K562 (cell line): ENCODE results near the gene TMEM129. TPM values are rescaled to one million over a fixed set of nuclear protein-coding genes. Genes with fewer than 3 reads are reported as not detected.

Source experiments
- ATAC-seq: fragments of 200-7000 bp; cut with Tn5 transposase; 3 replicates; pipeline ENCODE4 v1.9.1; 2020; ENCODE audit warnings: moderate library complexity
- BruUV-seq: library from RNA; stranded (reverse); fragments of 400-500 nt; replicated peaks from 2 replicates; lab custom pipeline; 2021; lab: Mats Ljungman, UMichigan
- CTCF ChIA-PET: fragments of 300-600 bp; formaldehyde crosslinking; extraction: SDS; loops from one replicate; lab custom pipeline; 2021; ENCODE audit warnings: low intra/inter-chr PET ratio; lab: Yijun Ruan, JAX
- POLR2A ChIA-PET: fragments of 300-600, 350-650 bp; sonication (Branson Sonifier 250); formaldehyde crosslinking; extraction: SDS; loops from one replicate; lab custom pipeline; 2021; ENCODE audit warnings: antibody characterized with exemption, inconsistent platforms; lab: Yijun Ruan, JAX
- DNase-seq, 4 experiments: peaks; one replicate each; pipeline versions ENCODE4 v3.0.0 to v3.0.0-alpha.2; 2011 to 2018; ENCODE audit warnings: low spot score in 3 of 4, mixed read lengths in 3 of 4; ENCODE audit errors: extremely low read depth in 1 of 4
- FAIRE-seq: peaks from 2 replicates; lab custom pipeline; 2011; peaks lifted over from hg19 to GRCh38; lab: Jason Lieb, UNC
- H2AFZ ChIP-seq: 2 replicates; pipeline ENCODE4 v1.6.0; 2011; ENCODE audit warnings: low read depth, low read length, control low read depth, inconsistent platforms
- H3K27ac ChIP-seq: fragments of 200-600 bp; 3 replicates; pipeline ENCODE4 v1.8.0; 2011; ENCODE audit warnings: low read depth, mild to moderate bottlenecking, control low read depth, inconsistent platforms, low read length, moderate library complexity, mixed read lengths; ENCODE audit errors: extremely low read depth
- H3K27me3 ChIP-seq, 2 experiments: fragments of 300-600 bp in 1 of 2; 2 replicates in 1 of 2; 3 replicates in 1 of 2; pipeline versions ENCODE4 v1.6.0 to v1.8.0; 2011; ENCODE audit warnings: inconsistent platforms in 2 of 2, low read length in 2 of 2, mild to moderate bottlenecking in 1 of 2, mixed read lengths in 1 of 2, moderate library complexity in 1 of 2; ENCODE audit not compliant: control insufficient read depth in 2 of 2, insufficient read depth in 2 of 2
- H3K36me3 ChIP-seq: fragments of 300-600 bp; 3 replicates; pipeline ENCODE4 v1.8.0; 2011; ENCODE audit warnings: mild to moderate bottlenecking, low read length, inconsistent platforms; ENCODE audit not compliant: control insufficient read depth, insufficient read depth
- H3K4me1 ChIP-seq, 2 experiments: fragments of 200-600 bp in 1 of 2; replicated peaks in 1 of 2; 2 replicates in 1 of 2; 3 replicates in 1 of 2; pipeline versions ENCODE4 v1.5.1 to v1.8.0; 2011; ENCODE audit warnings: inconsistent platforms in 2 of 2, low read length in 2 of 2, mild to moderate bottlenecking in 1 of 2, mixed read lengths in 1 of 2, moderate library complexity in 1 of 2; ENCODE audit not compliant: control insufficient read depth in 2 of 2, insufficient read depth in 2 of 2
- H3K4me2 ChIP-seq: 2 replicates; pipeline ENCODE4 v1.6.1; 2011; ENCODE audit warnings: low read length, control low read depth, inconsistent platforms, mixed read lengths; ENCODE audit not compliant: insufficient read depth
- H3K4me3 ChIP-seq: fragments of 200-600 bp; sonication (generic), shearing (Covaris generic); 2 replicates; pipeline ENCODE4 v1.5.1; 2016; ENCODE audit warnings: control low read depth, inconsistent platforms
- H3K79me2 ChIP-seq: fragments of 200-600 bp; 3 replicates; pipeline ENCODE4 v1.8.0; 2011; ENCODE audit warnings: low read length, inconsistent platforms; ENCODE audit not compliant: control insufficient read depth, insufficient read depth
- H3K9ac ChIP-seq, 2 experiments: 2 replicates each; pipeline versions ENCODE4 v1.6.0 to v1.6.1; 2011; ENCODE audit warnings: low read depth in 2 of 2, low read length in 2 of 2, control low read depth in 1 of 2, inconsistent platforms in 1 of 2, mild to moderate bottlenecking in 1 of 2, mixed read lengths in 1 of 2; ENCODE audit not compliant: insufficient read depth in 1 of 2
- H3K9me1 ChIP-seq: one replicate; pipeline ENCODE4 v1.6.0; 2011; ENCODE audit warnings: inconsistent platforms, mild to moderate bottlenecking, low read length, moderate library complexity; ENCODE audit not compliant: control insufficient read depth, insufficient read depth
- H3K9me3 ChIP-seq: replicated peaks from 2 replicates; pipeline ENCODE4 v1.5.1; 2011; ENCODE audit warnings: low read depth, low read length, inconsistent platforms; ENCODE audit not compliant: control insufficient read depth, insufficient read depth
- H4K20me1 ChIP-seq: replicated peaks from 2 replicates; pipeline ENCODE4 v1.6.1; 2011; ENCODE audit warnings: low read length, inconsistent platforms, mixed read lengths; ENCODE audit not compliant: control insufficient read depth, insufficient read depth
- CHD1 ChIP-seq: fragments of 200-600 bp; sonication (generic); IDR thresholded peaks from one replicate; pipeline ENCODE4 v1.6.1; 2012; ENCODE audit warnings: mild to moderate bottlenecking, moderate library complexity, low read length, inconsistent platforms
- ESRRB ChIP-seq: fragments of 250-450 bp; sonication (Bioruptor Pico); IDR thresholded peaks from 2 replicates; pipeline ENCODE4 v1.5.0; 2020; ENCODE audit warnings: mild to moderate bottlenecking, moderate library complexity, borderline replicate concordance
- GTF2A2 ChIP-seq: IDR thresholded peaks from 2 replicates; pipeline ENCODE4 v1.6.1; 2016; ENCODE audit warnings: mild to moderate bottlenecking, missing genetic modification characterization, missing compliant biosample characterization
- MAFK ChIP-seq: IDR thresholded peaks from 2 replicates; pipeline ENCODE4 v1.6.1; 2011; ENCODE audit warnings: low read length, improper control_type of control experiment
- PHF8 ChIP-seq: fragments of 200-600 bp; sonication (generic); IDR thresholded peaks from 2 replicates; pipeline ENCODE4 v1.6.1; 2012; ENCODE audit warnings: mixed run types, mild to moderate bottlenecking, inconsistent platforms, low read length, moderate library complexity, borderline replicate concordance
- POLR2G ChIP-seq: fragments of 200-400 bp; formaldehyde crosslinking; IDR thresholded peaks from 2 replicates; pipeline ENCODE4 v1.6.1; 2017; ENCODE audit warnings: low read depth, mild to moderate bottlenecking, antibody characterized with exemption, low read length, moderate library complexity
- RBFOX2 ChIP-seq: fragments of 200-400 bp; formaldehyde crosslinking; IDR thresholded peaks from 2 replicates; pipeline ENCODE4 v1.6.1; 2017; ENCODE audit warnings: low read depth, mild to moderate bottlenecking, low read length, moderate library complexity
- SIN3B ChIP-seq: fragments of 450-650 bp; IDR thresholded peaks from 2 replicates; pipeline ENCODE4 v1.6.1; 2017; ENCODE audit warnings: low read depth, mild to moderate bottlenecking, moderate library complexity
- SIX5 ChIP-seq, 2 experiments: IDR thresholded peaks; 2 replicates each; pipeline ENCODE4 v1.6.1; 2011; ENCODE audit warnings: low read length in 2 of 2, borderline replicate concordance in 1 of 2, low read depth in 1 of 2, mild to moderate bottlenecking in 1 of 2, moderate library complexity in 1 of 2; ENCODE audit not compliant: insufficient read depth in 1 of 2
- SMAD3 ChIP-seq: fragments of 450-650 bp; formaldehyde crosslinking; conservative IDR thresholded peaks from 2 replicates; pipeline ENCODE4 v1.4.0; 2020; ENCODE audit warnings: mild to moderate bottlenecking
- SPI1 ChIP-seq: IDR thresholded peaks from 2 replicates; pipeline ENCODE4 v1.6.1; 2011; ENCODE audit warnings: low read depth, low read length, control low read depth, borderline replicate concordance
- U2AF1 ChIP-seq: fragments of 200-400 bp; formaldehyde crosslinking; optimal IDR thresholded peaks from 2 replicates; pipeline ENCODE3; 2017; ENCODE audit warnings: mild to moderate bottlenecking, low read depth, low read length, moderate library complexity
- ZNF134 ChIP-seq: fragments of 250-450 bp; sonication (Bioruptor Pico); conservative IDR thresholded peaks from 2 replicates; pipeline ENCODE4 v1.4.0; 2020
- ZNF263 ChIP-seq: sonication (generic); formaldehyde crosslinking; IDR thresholded peaks from 2 replicates; pipeline ENCODE4 v1.8.0; 2022; ENCODE audit warnings: mild to moderate bottlenecking, missing genetic modification reagents, borderline replicate concordance
- ZNF589 ChIP-seq: fragments of 200-800 bp; sonication (Bioruptor generic); IDR thresholded peaks from 2 replicates; pipeline ENCODE4 v1.6.1; 2016; ENCODE audit warnings: low read depth, missing genetic modification characterization, missing compliant biosample characterization
- ZNF644 ChIP-seq: fragments of 200-800 bp; sonication (Bioruptor generic); IDR thresholded peaks from 2 replicates; pipeline ENCODE4 v1.6.1; 2016; ENCODE audit warnings: low read depth, missing genetic modification characterization, missing compliant biosample characterization
- ZNF764 ChIP-seq: fragments of 250-450 bp; sonication (Bioruptor Pico); IDR thresholded peaks from 2 replicates; pipeline ENCODE4 v1.4.0; 2020; ENCODE audit warnings: low read depth, mild to moderate bottlenecking, moderate library complexity
- WGBS: fragments of 100-300 bp; shearing (Covaris generic); methylation state at CpG from one replicate; pipeline ENCODE4 v1.1.6; 2016; ENCODE audit warnings: low coverage, mixed read lengths; ENCODE audit not compliant: insufficient coverage; ENCODE audit errors: missing lambda C conversion rate; 5-methylcytosine and 5-hydroxymethylcytosine counted together
- in situ Hi-C: fragments of 300-500 bp; cut with MboI; formaldehyde crosslinking; loops from 4 replicates; pipeline ENCODE4 v1.15.0; 2018; ENCODE audit warnings: inconsistent platforms, mixed read lengths
- intact Hi-C: fragments of 100-400 bp; cut with micrococcal nuclease; formaldehyde crosslinking; loops from 2 replicates; pipeline ENCODE4 v1.14.2; 2022
- polyA plus RNA-seq, 8 experiments: library from polyadenylated mRNA; depleted of rRNA in 4 of 8; stranded (reverse) in 5 of 8; unstranded in 3 of 8; fragments of >200 nt; fragmentation: Nextera tagmentation in 2 of 8; fragmentation: Illumina TruSeq in 1 of 8; extraction: Ambion mirVana in 2 of 8; extraction: Trizol in 1 of 8; gene quantifications; 2 replicates each; pipeline versions ENCODE4 v1.2.1 to v1.2.3, GENCODE V29; 2011 to 2014; ENCODE audit warnings: inconsistent platforms in 1 of 8, missing spikeins in 1 of 8
- total RNA-seq, 7 experiments: library from RNA; depleted of rRNA in 6 of 7; stranded (reverse); fragments of >200 nt in 6 of 7; fragmentation: Illumina TruSeq in 2 of 7; extraction: Trizol in 2 of 7; gene quantifications; 2 replicates each; pipeline versions ENCODE4 v1.2.1 to v1.2.3, GENCODE V29; 2011 to 2021; ENCODE audit warnings: low replicate concordance in 1 of 7
- TF ChIP-seq, protein P1 (sequence below): fragments of 450-650 bp; IDR thresholded peaks from 2 replicates; pipeline ENCODE4 v1.7.1; 2018; ENCODE audit warnings: mild to moderate bottlenecking, low read depth; ENCODE audit not compliant: partially characterized antibody
- TF ChIP-seq, protein P2 (sequence below): fragments of 450-650 bp; formaldehyde crosslinking; IDR thresholded peaks from 2 replicates; pipeline ENCODE4 v1.4.0; 2022; ENCODE audit warnings: mild to moderate bottlenecking, moderate library complexity

The TMEM129 gene
- total and polyA plus RNA-seq, 9 of the 15 experiments (the other 6 are each of a cell fraction or from before 2014, with no cell fraction given) = 0.34 to 47.2 (median 18.8) TPM

DNA sequence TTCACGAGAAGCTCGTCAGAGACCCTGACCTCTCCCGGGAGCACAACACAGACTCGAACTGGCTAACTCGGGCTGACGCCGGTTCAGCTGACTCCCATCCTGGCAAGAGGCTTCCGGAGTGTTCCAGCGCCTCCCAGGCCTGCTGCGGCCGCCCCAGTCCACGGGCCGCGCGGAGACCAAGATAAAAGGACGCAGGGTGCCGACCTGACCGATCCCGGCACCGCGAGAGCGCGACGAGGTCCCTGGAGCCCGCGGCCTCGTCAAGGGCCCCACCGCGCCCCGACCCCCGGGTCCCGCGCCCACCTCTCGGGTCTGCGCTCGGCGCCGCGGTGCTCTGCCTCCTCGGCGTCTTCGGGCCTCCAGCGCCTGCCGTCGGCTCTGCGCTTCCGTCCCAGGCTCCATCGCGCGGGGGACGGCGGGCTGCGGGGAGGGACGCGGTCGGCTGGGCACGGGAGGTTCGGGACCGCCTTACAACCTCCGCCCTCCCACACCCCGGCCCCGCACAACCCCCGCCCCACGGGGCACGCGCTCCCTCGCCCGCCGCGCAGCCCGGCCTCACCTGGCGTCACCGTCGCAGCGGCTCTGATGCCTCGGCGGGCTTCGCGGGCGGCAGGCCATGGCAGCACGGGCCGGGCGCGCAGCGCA lies 9.4 kb downstream of the TMEM129 start:
- Histone ChIP-seq H3K79me2 (peaks cover 93% of the 10 kb centered on the region), H3K9me1 (no peaks in the 10 kb centered on the region), H3K27me3 (no peaks in the 10 kb centered on the region), H3K4me1 (peaks cover 28 to 52% of the 10 kb centered on the region in 2 experiments; a peak in 4 of 5 replicates), H3K9ac (peak overlapping the region; percentile 95 to 100), H4K20me1 (peaks cover 25% of the 10 kb centered on the region; the same call in 1 of the 2 replicates), H3K27ac (peak overlapping the region; percentile 100), H3K4me3 (peak overlapping the region; percentile 86), H3K9me3 (no peaks in the 10 kb centered on the region), H3K4me2 (peak overlapping the region; percentile 98), H2AFZ (peak overlapping the region; percentile 96), H3K36me3 (peaks cover 57% of the 10 kb centered on the region; the same call in 2 of the 3 replicates)
- FAIRE-seq (no peak), ATAC-seq (peak; percentile 22), DNase-seq (peak; percentile 44 to 84 (median 70))
- no TSS peak for BruUV-seq
- intact Hi-C loops = no loop called here
- WGBS = under 1% methylated on average over 70 of the region's 85 CpGs
- ChIA-PET POLR2A (interaction anchor here (0.6 to 6.8 kb wide), 17 partner anchors 8 to 356 kb away, joined by 3 to 49 read pairs (median 3); partner anchors contain the start of genes TACC3 and TMEM129), CTCF (interaction anchor here (0.5 to 0.9 kb wide), 5 partner anchors 9 to 41 kb away, joined by 3 read pairs; no protein-coding TSS in a partner anchor)
- in situ Hi-C loops = no loop called here
- TF ChIP-seq ZNF764 (CRISPR knock-in tag) = no peak
- TF ChIP-seq ZNF263 (CRISPR knock-in tag) = peak; percentile 78
- no peak for TF ChIP-seq SIX5 (IDR thresholded peaks at IDR 0.05; ENCODE audit: borderline replicate concordance in 1 of 2, insufficient read depth in 1 of 2, low read depth in 1 of 2, low read length in 2 of 2)
- TF ChIP-seq SPI1 = no peak
- no peak for TF ChIP-seq ZNF134
- peak; percentile 62; the same call in 1 of the 2 replicates for TF ChIP-seq PHF8
- no peak for TF ChIP-seq ZNF644 (tag)
- TF ChIP-seq, protein P1, sequence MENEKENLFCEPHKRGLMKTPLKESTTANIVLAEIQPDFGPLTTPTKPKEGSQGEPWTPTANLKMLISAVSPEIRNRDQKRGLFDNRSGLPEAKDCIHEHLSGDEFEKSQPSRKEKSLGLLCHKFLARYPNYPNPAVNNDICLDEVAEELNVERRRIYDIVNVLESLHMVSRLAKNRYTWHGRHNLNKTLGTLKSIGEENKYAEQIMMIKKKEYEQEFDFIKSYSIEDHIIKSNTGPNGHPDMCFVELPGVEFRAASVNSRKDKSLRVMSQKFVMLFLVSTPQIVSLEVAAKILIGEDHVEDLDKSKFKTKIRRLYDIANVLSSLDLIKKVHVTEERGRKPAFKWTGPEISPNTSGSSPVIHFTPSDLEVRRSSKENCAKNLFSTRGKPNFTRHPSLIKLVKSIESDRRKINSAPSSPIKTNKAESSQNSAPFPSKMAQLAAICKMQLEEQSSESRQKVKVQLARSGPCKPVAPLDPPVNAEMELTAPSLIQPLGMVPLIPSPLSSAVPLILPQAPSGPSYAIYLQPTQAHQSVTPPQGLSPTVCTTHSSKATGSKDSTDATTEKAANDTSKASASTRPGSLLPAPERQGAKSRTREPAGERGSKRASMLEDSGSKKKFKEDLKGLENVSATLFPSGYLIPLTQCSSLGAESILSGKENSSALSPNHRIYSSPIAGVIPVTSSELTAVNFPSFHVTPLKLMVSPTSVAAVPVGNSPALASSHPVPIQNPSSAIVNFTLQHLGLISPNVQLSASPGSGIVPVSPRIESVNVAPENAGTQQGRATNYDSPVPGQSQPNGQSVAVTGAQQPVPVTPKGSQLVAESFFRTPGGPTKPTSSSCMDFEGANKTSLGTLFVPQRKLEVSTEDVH = no peak
- peak; percentile 88 for TF ChIP-seq CHD1
- TF ChIP-seq U2AF1 = peak; percentile 40
- no peak for TF ChIP-seq SIN3B
- no peak for TF ChIP-seq POLR2G
- TF ChIP-seq SMAD3 = no peak
- no peak for TF ChIP-seq ESRRB (CRISPR knock-in tag)
- TF ChIP-seq GTF2A2 = no peak
- TF ChIP-seq, protein P2, sequence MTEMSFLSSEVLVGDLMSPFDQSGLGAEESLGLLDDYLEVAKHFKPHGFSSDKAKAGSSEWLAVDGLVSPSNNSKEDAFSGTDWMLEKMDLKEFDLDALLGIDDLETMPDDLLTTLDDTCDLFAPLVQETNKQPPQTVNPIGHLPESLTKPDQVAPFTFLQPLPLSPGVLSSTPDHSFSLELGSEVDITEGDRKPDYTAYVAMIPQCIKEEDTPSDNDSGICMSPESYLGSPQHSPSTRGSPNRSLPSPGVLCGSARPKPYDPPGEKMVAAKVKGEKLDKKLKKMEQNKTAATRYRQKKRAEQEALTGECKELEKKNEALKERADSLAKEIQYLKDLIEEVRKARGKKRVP = no peak
- peak; percentile 89 for TF ChIP-seq RBFOX2
- TF ChIP-seq MAFK = no peak
- no peak for TF ChIP-seq ZNF589 (CRISPR knock-in tag)
